ENCODE measurements around the gene ATG7. TPM values are rescaled to one million over a fixed set of nuclear protein-coding genes. Genes with fewer than 3 reads are reported as not detected.

ATG7 gene
- total RNA-seq, 1 donor from 2014 or later: 41.7 TPM

GRCh38 chr3:11602239-11602840 lies 330.1 kb downstream of the ATG7 start:
- intact Hi-C loops (cut with micrococcal nuclease): no loop called here

DNA sequence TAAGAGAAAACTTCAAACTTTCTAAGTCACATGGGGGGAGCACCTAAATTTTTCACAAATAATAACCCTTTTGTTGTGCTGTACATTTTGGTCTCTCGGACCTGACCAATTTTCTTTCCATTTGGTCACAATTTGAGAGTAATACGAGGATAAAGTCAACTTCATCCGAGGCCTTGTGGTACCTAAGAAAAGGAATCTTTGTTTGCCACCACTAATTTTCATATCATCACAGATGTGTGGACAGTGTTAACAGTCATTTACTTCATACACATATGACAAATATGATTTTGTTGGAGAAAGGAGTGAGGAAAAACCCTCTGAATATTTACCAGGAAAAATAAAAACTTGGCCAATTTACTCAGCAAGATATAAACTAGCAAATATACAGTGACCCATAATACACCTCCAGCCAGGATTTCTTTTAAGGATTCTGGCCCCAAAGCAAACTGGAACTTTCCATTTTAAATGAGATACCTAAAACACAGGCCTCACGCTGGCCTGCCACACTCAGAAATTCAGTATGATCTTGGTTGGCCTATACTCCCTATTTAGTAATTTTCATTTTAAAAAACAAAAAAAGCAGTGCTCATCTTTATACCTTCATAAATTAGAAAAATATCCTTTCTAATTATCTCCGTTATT lies 330.8 kb downstream of the ATG7 start:
- intact Hi-C loops (cut with micrococcal nuclease): no loop called here

GRCh38 chr3:11603628-11604027 lies 331.4 kb downstream of the ATG7 start:
- intact Hi-C loops (cut with micrococcal nuclease): no loop called here

DNA sequence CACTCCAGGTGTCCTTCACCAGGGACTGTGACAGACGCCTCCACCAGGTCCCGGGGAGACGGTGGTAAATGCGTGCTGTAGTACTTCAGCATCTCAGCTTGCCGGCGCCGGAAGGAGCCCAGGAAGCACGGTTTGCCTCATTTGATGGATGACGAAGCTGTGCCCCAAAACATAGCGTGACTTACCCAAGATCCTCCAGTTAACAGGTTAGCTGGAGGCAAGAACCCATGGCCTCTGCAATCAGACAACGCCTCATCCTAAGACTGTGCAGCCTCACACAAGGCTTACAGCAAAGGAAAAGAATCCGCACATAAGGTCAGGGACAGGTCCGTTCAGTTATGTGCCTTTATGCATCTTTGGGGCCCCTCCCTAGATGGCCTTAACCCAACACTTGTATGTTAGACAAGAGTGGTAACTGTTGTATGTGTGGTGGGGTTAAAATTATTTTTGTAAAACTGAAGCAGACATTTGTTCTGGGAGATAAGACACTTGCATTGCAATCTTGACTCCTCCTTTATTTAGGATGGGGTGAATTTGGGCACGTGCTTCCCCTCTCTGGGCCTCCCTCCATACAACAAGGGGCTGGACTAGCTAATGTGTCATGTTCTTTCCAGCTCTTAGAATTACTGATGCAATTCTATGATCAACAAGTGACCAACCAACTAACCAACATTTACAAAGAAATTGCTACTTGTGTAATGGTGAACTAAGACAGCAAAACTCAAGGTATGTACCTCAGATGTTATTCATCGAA lies 332.1 kb downstream of the ATG7 start:
- intact Hi-C loops (cut with micrococcal nuclease): no loop called here

GRCh38 chr3:11605398-11605797 lies 333.2 kb downstream of the ATG7 start:
- intact Hi-C loops (cut with micrococcal nuclease): no loop called here

- intact Hi-C loops (cut with micrococcal nuclease): no loop called here
Measured at GRCh38 chr3:11606090-11606784, 334.0 kb downstream of the ATG7 start.

DNA sequence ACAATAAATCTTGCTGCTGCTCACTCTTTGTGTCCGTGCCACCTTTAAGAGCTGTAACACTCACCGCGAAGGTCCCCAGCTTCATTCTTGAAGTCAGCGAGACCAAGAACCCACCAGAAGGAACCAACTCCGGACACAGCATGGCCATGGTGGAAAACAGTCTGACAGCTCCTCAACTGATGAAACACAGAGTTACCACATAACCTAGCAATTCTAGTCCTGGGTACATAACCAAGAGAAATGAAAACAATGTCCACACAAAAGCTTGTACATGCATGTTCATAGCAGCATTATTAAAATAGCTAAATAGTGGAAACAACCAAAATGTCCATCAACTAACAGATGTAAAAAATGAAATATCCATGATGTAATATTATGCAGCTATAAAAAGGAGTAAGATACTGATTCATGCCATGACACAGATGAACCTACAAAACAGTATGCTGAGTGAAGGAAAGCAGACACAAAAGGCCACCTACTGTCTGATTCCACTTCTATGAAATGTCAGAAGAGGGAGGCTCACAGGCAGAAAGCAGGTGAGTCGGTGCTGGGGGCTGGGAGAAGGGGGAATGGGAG lies 334.8 kb downstream of the ATG7 start:
- intact Hi-C loops (cut with micrococcal nuclease): no loop called here

Other genes with a start within 250 kb of the ATG7 start
- gene HRH1, start 117.9 kb upstream of the ATG7 start, total RNA-seq: 0.12 and 0.17 TPM in 2 replicates

Data from T-helper 1 cell treated with Interleukin-12 subunit alpha and Interleukin-12 subunit beta and Interleukin-4 antibody, amounts not matched to agents 30 ng/mL and 1 ng/mL, for 36 hours (primary cell).